Fibroblast of the conjunctiva (primary cell): ENCODE results near the gene CEP72.
"Not testable (repeated sequence)": the region's sequence is repeated elsewhere in the genome, so short reads cannot be mapped to it uniquely, and the experiment has no call there.

Experiments used
- DNase-seq: peaks from one replicate; pipeline ENCODE4 v3.0.0-alpha.2; 2010; ENCODE audit warnings: low read depth

The CEP72 gene

DNA sequence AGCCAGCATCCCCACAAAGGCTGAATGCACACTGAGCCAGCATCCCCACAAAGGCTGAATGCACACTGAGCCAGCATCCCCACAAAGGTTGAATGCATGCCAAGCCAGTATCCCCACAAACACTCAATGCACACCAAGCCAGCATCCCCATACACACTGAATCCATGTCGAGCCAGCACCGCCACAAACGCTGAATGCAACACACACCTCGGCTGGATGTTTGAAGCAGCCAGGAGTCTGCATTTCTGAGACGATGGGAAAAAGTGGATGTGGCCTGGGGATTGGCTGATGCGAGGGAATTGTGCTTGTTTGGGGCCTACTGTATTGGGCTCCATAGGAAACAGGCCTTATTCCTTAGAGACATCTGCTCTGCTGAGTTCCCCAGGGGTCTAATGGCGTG is 30.9 kb upstream of the CEP72 start:
- DNase-seq = no peak

DNA sequence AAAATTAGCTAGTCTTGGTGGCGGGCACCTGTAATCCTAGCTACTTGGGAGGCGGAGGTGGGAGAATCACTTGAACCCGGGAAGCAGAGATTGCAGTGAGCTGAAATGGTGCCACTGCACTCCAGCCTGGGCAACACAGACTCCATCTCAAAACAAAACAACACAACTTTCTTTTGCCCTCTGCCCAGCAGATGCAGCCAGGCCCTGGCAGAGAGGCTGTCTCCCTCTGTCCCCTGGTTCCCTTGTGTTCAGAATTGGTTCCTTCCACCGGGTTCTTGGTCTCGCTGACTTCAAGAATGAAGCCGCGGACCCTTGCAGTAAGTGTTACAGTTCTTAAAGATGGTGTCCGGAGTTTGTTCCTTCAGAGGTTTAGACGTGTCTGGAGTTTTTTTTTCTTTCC is 30.2 kb upstream of the CEP72 start:
- no peak for DNase-seq

DNA sequence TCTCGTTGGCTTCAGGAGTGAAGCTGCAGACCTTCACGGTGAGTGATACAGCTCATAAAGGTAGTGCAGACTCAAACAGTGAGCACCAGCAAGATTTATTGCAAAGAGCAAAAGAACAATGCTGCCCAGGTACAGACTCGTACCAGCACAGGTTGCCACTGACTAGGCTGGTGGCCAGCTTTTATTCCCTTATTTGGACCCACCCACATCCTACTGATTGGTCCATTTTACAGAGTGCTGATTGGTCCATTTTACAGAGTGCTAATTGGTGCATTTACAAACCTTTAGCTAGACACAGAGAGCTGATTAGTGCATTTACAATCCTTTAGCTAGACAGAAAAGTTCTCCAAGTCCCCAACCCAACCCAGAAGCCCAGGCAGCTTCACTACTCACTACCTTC is 29.7 kb upstream of the CEP72 start:
- DNase-seq = not testable (repeated sequence)

DNA sequence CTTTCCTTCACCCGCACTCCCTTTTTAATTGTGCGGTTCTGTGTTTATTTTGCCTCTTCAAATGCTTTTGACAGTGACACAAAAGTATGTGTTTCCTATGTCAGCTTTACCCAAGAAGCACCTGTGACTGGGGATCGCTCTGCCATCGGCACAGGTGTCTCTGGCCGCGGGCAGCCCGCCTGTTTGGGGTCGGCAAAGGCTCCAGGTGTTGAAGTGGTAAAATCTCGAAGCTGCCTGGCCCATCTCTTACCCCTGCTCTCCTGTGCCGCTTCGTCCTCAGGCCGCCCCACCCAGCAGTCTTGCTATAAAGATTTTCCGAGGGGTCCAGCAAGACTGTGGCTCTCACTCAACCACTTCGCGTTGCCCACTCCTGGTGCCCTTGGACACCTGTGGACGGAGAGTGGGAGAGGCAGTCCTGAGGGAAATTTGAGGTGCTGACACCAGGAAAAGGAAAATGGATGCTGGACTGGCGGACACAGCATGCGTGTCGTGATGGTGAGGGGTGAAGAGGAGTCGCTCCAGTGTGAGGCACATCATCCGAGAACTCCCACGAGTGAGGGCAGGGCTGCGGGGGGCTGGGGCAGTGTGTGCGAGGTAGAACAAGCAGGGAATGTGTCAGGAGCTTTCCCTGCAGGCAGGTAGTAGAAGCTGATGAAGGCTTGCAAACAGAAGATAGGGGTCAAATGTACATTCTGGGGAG is 29.1 kb upstream of the CEP72 start:
- DNase-seq = no peak

DNA sequence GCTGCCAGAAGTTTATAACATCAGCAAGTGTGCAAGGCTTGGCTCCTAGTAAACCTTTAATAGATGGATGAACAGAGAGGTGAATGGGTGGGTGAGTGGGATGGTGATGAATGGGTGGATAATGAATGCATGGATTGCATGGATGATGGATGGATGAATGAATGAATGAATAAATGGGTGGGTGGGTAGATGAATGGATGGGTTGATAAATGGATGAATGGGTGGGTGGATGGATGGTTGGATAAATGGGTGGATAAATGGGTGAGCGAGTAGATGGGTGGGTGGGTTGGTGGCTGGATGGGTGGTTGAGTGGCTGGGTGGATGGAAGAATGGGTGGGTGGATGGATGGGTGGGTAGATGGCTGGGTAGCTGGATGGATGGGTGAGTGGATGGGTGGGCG is 28.5 kb upstream of the CEP72 start:
- no peak for DNase-seq

DNA sequence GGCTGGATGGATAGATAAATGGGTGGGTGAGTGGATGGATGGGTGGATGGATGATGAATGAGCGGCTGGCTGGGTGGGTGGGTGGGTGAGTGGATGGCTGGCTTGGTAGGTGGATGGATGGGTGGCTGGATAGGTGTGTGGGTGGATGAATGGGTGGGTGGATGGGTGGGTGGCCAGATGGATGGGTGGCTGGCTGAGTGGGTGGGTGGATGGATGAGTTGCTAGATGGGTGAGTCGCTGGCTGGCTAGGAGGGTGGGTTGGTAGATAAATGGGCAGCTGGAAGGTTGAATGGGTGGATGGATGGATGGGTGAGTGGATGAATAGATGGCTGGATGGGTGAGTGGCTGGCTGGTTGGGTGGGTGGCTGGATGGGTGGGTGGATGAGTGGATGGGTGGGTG is 27.9 kb upstream of the CEP72 start:
- no peak for DNase-seq

DNA sequence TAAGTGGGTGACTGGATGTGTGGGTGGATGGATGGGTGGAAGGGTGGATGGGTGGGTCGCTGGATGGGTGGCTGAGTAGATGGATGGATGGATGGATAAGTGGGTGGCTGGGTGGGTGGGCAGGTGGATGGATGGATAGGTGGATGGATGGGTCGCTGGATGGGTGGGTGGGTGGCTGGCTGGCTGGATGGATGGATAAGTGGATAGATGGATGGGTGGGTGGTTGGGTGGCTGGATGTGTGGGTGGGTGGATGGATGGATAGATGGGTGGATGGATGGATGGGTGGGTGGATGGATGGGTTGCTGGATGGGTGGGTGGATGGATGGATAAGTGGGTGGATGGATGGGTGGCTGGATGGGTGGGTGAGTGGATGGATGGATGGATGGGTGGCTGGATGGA is 27.3 kb upstream of the CEP72 start:
- no peak for DNase-seq

DNA sequence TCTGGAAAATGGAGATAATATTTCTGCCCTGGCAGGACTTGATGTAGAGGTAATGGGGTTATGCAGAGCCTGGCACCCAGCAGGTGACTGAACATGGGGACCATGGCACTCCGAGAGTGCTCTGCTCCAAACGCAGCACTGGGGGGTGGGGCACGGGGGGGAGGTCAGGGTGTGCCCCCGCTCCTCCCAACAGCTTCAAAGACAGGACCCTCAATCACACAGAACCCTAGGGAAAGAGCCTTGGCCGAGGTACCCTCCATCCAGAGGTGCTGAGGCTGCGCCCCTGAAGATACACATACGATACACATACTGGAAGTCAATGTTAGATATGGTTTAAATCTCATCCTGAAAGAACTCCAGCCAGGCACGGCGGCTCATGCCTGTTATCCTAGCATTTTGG is 26.6 kb upstream of the CEP72 start:
- DNase-seq = no peak

DNA sequence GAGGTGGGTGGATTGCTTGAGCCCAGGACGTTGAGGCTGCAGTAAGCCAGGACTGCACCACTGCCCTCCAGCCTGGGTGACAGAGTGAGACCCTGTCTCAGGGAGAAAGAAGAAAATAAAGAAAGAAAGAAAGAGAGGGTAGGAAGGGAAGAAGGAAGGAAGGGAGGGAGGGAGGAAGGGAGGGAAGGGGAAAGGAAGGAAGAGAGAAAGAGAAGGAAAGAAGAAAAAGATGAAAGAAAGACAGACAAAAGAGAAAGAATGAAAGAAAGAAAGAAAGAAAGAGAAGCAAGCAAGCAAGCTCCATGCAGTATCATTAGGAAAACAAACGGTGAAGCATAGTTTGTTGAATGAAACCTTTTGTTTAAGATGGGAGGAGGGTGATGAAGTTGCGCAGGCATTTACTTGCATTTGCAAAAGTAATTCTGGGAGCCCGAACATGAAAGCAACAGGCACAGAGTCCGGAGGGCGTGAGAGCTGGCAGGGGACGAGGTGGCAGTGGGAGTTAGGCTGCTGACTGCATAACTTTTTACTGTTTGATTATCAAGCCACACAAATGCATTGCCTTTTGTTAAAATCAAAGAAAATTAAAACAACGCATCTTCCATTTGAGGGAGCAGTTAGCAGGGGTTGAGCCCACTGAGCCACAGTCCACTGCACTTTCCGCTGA is 26.0 kb upstream of the CEP72 start:
- DNase-seq = no peak

DNA sequence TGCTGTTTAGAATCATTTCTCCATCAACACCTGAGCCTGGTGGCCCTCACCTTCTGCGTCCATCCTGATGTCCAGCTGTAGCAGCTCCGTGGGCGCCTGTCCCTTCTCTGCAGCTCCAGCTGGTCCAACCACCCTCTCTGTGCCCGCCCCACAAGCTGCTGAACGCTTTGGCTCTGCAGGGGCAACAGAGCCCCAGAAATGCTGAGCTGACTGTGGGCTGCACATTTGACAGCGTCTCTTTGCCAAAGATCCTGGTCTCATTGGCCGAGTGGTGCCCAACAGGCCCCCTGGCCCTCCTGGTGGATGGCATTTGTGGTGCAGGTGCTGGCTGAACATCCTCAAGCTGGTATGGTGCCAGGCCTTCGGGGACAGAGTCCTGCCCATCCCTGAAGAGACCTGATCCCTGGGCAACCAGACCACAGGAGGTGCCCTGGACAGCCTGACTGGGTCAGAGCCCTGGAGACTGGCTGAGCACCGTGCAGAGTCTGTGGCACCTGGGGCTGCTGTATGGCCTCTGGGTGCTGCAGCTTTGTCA is 25.3 kb upstream of the CEP72 start:
- DNase-seq = no peak

DNA sequence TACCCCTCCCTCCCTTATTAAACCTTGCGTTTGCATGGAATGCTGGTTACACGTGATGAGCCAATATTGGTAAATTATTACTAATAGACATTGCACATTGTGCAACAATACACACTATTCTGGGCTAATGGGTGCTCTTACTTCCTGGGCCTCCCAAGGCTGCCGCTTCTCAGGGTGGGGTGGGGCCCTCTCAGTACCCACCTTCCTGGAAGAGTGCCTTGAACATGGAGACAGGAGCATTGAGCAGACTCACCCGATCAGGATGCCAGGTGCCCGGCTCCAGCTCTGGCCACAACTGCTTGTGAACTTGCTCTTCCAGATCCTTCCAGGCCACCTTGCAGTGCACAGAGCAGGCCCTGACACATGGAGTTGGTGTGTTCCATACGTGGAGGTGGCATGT is 24.7 kb upstream of the CEP72 start:
- DNase-seq = no peak

DNA sequence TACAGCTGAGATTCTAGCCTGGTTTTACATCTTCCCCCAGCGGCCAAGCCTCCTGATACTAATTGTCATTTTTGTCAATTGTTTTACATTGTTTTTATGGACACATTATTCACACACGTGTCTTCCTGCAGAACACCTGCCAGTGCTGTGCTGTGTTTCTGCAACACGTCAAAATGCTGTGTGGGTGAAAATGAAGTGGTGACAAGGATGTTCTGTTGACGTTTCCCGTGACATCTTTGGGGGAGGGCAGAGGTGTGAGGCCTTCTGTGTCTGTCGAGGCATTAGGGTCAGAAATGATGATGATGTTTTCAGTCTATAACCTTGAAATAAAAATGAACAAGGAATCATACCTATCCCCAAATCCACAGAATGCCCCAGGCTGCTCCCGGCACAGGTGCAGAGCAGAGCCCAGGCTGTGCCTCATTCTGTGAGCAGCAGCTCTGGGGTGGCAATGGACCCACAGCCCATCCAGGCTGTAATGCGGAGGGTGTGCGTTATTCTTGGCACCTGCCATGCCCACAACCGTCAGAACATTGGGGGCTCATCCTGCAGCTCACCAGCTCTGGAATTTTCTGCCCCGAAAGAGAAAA is 23.6 kb upstream of the CEP72 start:
- no peak for DNase-seq

DNA sequence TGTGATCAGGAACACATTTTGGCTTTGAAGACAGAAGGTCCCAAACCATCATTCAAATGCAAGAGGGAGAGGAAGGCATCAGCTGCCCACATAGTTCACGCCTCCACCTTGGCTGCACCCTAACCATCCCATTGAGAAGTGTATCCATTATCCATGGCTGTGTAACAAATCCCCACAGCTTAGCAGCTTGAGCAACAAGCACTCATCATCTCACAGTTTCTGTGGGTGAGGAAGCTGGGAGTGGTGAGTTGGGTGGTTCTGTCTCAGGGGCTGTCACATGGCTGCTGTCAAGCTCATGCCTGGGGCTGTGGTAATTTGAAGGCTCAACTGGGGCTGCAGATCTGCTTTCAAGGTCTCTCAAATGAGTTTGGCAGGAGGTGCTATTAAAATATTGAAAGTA is 23.0 kb upstream of the CEP72 start:
- DNase-seq = no peak

DNA sequence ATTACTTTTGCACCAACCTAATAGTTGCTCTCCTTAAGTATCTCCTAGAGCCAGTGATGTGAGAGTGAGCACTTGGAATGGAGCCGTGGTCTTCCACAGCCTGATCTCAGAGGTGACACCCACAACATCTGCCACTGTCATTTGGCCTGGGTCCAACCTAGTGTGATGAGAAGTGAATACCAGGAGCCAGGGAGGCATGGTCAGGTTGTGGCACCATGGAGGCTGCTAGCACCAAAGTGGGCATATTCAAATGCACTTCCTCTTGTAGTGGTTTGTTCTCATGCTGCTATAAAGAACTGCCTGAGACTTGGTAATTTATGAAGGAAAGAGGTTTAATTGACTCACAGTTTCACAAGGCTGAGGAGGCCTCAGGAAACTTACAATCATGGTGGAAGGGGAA is 22.6 kb upstream of the CEP72 start:
- no peak for DNase-seq

DNA sequence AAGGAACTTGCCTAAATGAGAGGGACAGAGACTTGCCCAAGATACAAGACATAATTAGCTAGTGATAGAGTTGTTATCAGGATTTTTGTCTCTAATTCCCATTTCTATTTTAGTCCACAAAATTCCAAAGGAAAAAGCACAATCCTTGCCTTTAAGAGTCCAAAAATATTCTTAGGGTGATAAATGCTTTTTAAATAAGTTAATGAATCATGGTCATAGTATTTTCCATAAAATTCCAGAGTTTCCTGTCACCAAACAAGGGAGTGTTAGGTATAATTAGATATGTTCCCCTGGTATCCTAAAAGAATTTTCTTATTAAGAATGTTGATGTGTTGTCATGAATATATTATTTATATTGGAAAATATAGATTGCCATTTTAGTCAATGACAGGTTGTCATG is 21.8 kb upstream of the CEP72 start:
- no peak for DNase-seq

DNA sequence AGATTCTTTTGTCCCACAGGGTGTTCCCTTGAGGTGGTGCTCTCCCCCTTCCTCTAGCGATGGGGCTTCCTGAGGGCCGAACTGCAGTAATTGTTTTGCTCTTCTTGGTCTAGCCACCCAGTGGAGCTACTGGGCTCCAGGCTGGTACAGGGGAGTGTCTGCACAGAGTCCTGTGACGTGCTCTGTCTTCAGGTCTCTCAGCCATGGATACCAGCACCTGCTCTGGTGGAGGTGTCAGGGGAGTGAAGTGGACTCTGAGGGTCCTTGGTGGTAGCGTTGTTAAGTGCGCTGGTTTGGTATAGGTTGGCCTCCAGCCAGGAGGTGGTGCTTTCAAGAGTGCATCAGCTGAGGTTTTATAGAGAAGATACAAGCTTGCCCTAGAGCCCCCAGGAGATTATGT is 20.4 kb upstream of the CEP72 start:
- no peak for DNase-seq

DNA sequence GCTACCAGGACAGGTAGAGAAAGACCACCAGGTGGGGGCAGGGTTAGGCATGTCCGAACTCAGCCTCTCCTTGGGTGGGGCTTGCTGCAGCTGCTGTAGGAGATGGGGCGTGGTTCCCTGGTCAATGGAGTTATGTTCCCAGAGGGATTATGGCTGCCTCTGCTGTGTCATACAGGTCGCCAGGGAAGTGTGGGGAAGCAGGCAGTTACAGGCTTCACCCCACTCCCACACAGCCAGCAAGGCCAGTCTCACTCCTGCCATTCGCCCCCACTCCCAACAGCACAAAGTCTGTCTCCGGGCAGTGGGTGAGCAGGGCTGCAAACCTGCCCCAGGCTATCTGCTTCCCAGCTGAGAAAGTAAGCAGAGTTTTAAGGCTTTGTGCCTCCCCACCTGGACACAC is 20.0 kb upstream of the CEP72 start:
- DNase-seq = no peak

DNA sequence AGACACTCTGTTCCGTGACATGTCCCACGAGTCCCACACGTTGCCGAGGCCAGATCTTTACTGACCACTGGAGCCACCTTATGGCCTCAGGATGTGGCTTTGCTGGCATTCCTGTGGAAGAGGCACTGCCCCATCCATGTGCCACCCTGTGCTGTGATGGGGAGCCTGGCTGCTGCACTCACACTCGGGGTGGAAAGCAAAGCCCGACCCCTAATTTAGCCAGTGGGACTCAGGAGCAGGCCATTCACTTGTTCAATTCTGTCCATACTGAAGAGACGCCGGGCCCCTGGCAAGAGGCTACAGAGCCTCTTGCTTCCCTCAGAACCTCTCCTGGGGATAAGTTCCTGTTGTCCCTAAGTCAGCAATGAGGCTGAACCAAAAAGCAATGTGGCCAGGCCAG is 18.6 kb upstream of the CEP72 start:
- DNase-seq = no peak

DNA sequence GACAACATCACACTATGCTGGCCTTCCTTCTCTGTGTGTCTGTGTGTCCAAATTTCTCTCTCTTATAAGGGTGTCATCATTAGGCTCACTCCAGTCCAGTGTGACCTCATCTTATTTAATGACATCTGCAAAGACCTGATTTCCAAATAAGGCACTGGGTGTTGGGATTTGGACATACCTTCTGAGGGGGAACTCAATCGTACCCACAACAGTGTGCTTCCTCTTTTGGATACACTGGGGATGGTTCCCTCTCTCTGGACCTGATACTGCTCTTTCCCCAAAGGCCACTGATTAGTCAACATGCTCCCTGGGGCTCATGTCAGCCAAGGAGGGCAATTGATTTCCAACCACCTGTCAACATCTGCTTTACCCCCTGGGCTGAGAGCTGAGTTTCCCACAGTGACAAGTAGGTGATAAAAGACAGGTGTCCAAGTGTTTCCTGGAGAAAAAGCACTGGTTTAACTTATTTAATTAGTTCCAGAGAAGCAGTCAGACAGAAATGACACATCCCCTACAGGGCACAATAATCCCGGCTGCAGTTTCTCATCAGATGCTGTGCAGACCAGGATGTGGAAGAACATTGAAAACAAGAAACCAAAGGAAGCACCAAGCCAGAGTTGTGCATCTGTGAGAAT is 17.8 kb upstream of the CEP72 start:
- no peak for DNase-seq

DNA sequence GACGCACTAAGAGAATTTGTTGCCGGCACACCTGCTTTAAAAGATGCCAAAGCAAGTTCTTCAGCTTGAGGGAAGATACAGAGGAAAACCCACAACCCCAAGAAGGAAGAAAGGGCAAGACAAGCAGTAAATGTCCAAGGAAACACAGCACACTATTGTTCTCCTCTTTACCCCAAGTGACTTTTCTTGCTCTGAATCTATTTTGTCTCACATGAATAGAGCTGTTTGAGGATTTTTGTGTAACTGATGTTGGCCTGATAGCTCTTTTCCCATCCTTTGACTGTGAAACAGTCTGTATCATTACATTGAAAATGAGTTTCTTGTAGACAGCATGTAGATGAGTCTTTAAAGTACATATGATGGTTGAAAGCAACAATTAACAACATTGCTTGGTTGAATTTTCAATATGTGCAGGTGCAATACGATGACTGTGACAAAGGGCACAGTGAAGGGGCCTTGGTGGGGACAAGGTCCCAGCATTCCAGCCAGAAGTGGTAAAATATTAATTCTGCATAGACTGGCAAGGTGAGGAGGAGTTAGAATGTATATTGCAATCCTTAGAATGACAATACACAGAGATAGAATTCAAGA is 16.8 kb upstream of the CEP72 start:
- DNase-seq = no peak

DNA sequence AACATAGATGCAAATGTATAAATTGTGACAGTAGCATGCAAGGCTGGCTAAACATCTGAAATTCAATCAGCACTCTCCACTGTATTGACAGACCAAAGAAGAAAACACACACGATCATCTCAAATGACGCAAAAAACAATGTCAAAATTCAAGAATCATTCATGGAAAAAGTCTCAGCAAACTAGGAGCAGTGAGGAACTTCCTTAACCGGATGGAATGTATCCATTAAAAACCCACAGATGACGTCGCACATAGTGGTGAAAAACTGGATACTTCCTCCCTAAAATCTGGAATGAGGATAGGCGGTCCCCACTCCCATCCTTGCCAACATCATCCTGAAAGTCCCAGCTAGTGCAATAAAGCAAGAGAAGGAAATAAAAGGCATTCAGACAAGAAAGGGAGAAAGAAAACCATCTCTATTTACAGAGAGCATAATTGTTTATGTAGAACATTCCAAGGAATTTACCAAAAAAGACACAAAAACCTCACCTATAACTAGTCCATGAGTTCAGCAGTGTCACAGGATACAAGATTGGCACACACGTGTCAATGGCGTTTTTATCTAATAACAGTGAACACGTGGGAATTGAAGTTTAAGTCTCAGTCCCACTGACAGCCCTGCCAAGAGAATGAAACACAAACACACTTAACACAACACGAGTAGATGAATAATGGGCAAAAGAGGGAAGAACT is 14.1 kb upstream of the CEP72 start:
- DNase-seq = no peak

DNA sequence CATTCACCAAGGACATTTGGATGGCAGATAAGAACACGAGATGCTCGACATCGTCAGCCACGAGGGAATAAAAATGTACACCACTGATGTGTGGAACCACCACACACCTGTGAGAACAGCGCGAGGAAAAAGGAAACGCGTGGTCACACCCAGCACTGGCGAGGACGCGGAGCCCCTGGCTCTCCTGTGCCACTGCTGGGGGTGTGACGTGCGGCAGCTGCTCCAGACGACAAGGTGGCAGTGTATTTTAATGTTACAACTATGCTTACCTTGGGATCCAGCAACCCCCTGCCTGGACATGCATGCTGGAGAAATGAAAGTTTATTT is 13.6 kb upstream of the CEP72 start:
- DNase-seq = no peak
